AG04450 (cell line): ENCODE results near the gene PAQR3. TPM values are rescaled to one million over a fixed set of nuclear protein-coding genes. Genes with fewer than 3 reads are reported as not detected.

ENCODE experiments used
- CTCF ChIA-PET: fragments of 300-600, 350-600 bp; formaldehyde crosslinking; extraction: SDS; loops from one replicate; lab custom pipeline; 2022; ENCODE audit warnings: antibody characterized with exemption, inconsistent platforms; lab: Charles Lee
- POLR2A ChIA-PET: fragments of 350-600 bp; formaldehyde crosslinking; extraction: SDS; loops from one replicate; lab custom pipeline; 2021; ENCODE audit warnings: antibody characterized with exemption, inconsistent platforms; lab: Yijun Ruan, JAX
- DNase-seq: peaks from one replicate; pipeline ENCODE4 v3.0.0-alpha.2; 2011; ENCODE audit warnings: low read depth, low spot score
- H3K27ac ChIP-seq: one replicate; pipeline ENCODE4 v1.5.1; 2012; ENCODE audit warnings: low read depth, low read length, control low read depth
- H3K27me3 ChIP-seq: one replicate; pipeline ENCODE4 v1.6.0; 2012; ENCODE audit warnings: low read length; ENCODE audit not compliant: control insufficient read depth, insufficient read depth
- H3K4me3 ChIP-seq: 2 replicates; pipeline ENCODE4 v1.5.1; 2011; ENCODE audit warnings: mild to moderate bottlenecking, low read depth, low read length, control low read depth
- H3K9me3 ChIP-seq: 2 replicates; pipeline ENCODE4 v1.5.1; 2012; ENCODE audit warnings: low read length; ENCODE audit not compliant: control insufficient read depth, insufficient read depth
- CTCF ChIP-seq: IDR thresholded peaks from 2 replicates; pipeline ENCODE4 v1.5.1; 2011; ENCODE audit warnings: low read depth, low read length, control low read depth, inconsistent platforms
- polyA plus RNA-seq: library from polyadenylated mRNA; depleted of rRNA; stranded (reverse); fragments of >200 nt; gene quantifications from 2 replicates; pipeline ENCODE4 v1.2.3, GENCODE V29; 2011

Gene PAQR3
- polyA plus RNA-seq, 1 experiment = 35.7 TPM

GRCh38 chr4:78953769-78954666, 14.8 kb upstream of the PAQR3 start:
- Histone ChIP-seq H3K4me3 (no peak overlapping the region), H3K27ac (no peak overlapping the region), H3K9me3 (no peaks in the 10 kb centered on the region), H3K27me3 (no peaks in the 10 kb centered on the region)
- no peak for DNase-seq
- TF ChIP-seq CTCF = peak; percentile 47
- CTCF ChIA-PET = interaction anchor here (0.6 to 3.3 kb wide), 8 partner anchors 9 to 1266 kb away, joined by 3 to 21 read pairs (median 6); partner anchors contain the start of gene PAQR3
- POLR2A ChIA-PET = no interaction called here

DNA sequence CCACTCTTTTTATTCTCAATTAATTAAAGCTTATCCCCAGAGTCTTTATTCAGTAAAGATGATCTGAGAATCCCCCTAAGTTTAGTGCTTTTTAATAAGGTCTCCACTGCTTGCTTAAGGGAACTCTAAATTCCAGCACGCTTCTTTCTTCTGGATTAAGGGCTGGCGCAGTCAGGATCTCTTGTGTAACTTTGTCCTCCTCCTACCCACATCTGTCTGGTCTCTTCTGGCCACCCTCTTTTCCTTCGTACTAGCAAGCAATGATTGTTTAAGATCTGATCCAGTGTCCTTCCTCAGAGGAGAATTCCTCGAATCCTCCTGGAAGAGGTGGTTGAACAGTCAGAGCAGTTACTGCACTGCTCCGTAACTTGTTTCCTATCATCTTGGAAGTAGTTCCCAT, 14.0 kb upstream of the PAQR3 start:
- TF ChIP-seq CTCF = no peak
- POLR2A ChIA-PET = no interaction called here

DNA sequence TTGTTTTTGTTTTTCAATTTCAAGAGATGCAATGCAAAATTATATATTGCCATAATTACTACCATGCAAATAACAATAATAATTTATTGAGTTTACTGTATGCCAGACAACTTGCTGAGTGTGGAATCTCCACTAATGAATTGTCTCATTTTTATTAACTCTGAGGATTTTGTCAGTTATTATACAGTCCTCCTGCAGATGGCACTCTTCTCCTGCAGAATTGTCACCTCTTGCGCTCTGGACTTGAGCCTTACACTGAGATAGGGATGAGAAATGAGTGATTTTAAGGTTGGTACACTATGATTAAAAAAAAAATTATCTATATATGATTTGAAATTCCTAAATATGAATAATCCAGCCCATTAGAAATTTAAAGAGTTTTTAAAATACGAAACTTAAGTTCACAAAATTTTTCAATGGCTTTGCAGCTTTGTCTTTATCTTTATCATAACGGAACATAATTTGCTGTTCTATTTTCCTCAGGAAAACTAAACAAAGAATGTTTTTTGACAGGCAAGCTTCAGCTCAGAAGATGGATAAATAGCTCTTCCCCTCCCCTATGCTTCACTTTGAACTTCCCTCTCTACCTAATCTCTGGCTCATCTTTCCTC, 12.7 kb upstream of the PAQR3 start:
- no peak for DNase-seq
- ChIA-PET POLR2A (no interaction called here), CTCF (interaction anchor here (0.6 to 3.3 kb wide), 21 partner anchors 10 to 1410 kb away, joined by 3 to 21 read pairs (median 3); partner anchors contain the start of genes CFAP299 and PAQR3)
- H3K27me3 ChIP-seq = no peaks in the 10 kb centered on the region
- H3K27ac ChIP-seq = no peak overlapping the region
- H3K4me3 ChIP-seq = no peak overlapping the region
- no peaks in the 10 kb centered on the region for H3K9me3 ChIP-seq
- TF ChIP-seq CTCF = peak; percentile 78

More for the DNA sequence above, 14.0 kb upstream of the PAQR3 start:
- no peak for DNase-seq
- Histone ChIP-seq H3K9me3 (no peaks in the 10 kb centered on the region), H3K27me3 (no peaks in the 10 kb centered on the region), H3K4me3 (no peak overlapping the region), H3K27ac (no peak overlapping the region)
- CTCF ChIA-PET = interaction anchor here (0.6 to 3.3 kb wide), 19 partner anchors 8 to 1409 kb away, joined by 3 to 21 read pairs (median 4); partner anchors contain the start of genes CFAP299 and PAQR3

GRCh38 chr4:78949735-78950134, 10.5 kb upstream of the PAQR3 start:
- no peak overlapping the region for H3K4me3 ChIP-seq
- no peak for DNase-seq
- H3K27ac ChIP-seq = no peak overlapping the region
- ChIA-PET CTCF (no interaction called here), POLR2A (no interaction called here)
- peaks cover 3% of the 10 kb centered on the region for H3K27me3 ChIP-seq
- no peaks in the 10 kb centered on the region for H3K9me3 ChIP-seq
- no peak for TF ChIP-seq CTCF
